Measurements from ENCODE around the gene NBPF6.
"Not testable (repeated sequence)": the region's sequence is repeated elsewhere in the genome, so short reads cannot be mapped to it uniquely, and the experiment has no call there.

NBPF6 gene, protein sequence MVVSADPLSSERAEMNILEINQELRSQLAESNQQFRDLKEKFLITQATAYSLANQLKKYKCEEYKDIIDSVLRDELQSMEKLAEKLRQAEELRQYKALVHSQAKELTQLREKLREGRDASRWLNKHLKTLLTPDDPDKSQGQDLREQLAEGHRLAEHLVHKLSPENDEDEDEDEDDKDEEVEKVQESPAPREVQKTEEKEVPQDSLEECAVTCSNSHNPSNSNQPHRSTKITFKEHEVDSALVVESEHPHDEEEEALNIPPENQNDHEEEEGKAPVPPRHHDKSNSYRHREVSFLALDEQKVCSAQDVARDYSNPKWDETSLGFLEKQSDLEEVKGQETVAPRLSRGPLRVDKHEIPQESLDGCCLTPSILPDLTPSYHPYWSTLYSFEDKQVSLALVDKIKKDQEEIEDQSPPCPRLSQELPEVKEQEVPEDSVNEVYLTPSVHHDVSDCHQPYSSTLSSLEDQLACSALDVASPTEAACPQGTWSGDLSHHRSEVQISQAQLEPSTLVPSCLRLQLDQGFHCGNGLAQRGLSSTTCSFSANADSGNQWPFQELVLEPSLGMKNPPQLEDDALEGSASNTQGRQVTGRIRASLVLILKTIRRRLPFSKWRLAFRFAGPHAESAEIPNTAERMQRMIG
- total RNA-seq: 0 to 0.15 (median 0) reads per million in 4 donors

GRCh38 chr1:108450043-108450442 lies at the start of gene NBPF6:
Gene NBPF6, plus strand, starts transcription at chr1:108450343. Its CDS starts 259 bp downstream, at chr1:108450602.
- DNase-seq: not testable (repeated sequence)

- DNase-seq: not testable (repeated sequence)
Observed at GRCh38 chr1:108411098-108411833, 38.9 kb upstream of the NBPF6 start.

GRCh38 chr1:108420129-108420528 lies 30.0 kb upstream of the NBPF6 start:
- DNase-seq: not testable (repeated sequence)

DNA sequence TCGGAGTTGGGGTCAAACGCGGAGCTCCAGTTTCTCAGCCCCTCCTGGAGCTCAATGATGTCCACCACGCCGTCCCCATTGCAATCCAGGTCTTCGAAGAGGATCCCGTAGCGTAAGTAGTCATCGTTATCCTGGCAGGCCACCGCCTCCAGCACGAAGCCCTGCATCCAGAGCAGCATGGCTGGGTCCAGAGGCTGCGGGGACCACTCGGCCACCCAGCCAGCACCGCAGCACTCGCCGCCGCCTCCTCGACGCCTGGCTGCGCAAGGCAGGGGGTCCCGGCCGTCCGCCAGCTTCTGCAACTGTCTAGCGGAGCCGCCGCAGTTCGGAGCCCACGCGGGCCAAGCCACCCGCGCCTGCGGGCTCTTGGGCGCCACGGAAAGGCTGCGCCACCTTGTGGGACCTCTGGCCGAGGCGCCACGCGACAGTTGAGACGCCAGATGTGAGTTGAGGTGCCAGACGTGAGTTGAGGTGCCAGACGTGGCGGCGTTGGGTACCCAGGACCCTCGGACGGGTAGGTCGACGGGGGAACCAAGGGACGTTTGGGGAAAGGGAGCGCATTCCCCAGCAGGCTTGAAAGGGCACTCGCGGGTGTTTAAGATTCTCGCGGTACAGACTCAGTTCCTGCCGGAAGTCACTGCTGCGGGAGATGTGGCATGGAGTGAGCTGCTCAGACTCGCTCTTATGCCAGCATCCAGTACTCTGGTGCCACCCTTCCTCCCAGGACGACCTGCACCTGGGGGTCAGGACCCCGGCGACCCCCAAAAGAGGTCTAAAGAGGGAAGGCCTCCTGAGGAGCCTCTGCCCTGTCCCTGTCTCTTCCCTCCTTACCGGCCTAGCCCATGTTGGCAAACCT lies 28.9 kb upstream of the NBPF6 start:
- DNase-seq: not testable (repeated sequence)

DNA sequence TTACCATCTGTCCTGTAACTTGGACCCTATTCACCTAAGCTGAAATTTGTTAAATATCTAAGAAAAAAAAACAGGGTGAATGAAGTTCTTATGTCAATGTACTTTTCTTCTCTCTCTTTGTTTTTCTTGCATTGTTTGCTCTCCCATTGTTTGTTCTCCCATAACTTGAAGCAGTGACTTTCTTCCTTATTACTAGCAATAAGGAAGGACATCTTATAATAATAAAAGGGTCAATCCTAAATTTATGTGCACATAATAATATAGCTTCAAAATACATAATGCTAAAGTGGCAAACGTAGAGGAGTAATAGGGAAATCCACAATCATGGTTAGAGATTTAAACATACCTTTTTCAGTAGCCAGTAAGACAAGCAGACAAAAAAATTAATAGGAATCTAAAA lies 23.3 kb upstream of the NBPF6 start:
- DNase-seq: not testable (repeated sequence)

DNA sequence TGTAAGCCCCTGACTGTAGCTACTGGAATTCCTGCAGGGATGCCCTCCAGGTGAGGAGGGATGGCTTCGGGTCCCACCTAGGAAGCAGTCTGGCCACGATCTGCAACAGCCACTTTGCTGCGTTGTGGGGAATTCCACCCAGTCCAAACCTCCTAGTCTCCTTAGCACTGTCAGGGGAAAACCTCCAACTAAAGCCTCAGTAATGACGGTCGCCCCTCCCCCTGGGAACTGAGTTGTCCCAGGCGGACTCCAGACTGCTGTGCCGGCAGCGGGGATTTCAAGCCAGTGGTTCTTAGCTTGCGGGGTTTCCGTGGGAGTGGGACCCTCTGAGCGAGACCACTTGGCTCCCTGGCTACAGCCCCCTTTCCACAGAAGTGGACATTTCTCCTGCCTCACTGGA lies 18.1 kb upstream of the NBPF6 start:
- DNase-seq: not testable (repeated sequence)

DNA sequence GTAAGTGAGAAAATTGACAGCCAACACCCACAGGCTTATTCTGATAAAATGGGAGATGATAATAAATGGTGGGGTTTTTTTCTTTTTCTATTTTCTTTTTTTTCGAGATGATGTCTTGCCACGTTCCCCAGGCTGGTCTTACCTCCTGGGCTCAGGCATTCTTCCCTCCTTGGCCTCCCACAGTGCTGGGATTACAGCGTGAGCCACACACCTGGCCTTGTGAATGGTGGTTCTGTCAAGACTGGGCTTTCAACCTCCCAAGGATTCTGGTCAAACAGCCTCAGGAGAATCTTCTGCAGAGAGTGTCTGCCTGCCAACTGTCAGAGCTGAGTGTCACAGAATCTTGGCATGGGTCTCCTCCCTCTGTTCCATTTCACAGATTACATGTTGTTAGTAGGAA lies 16.7 kb upstream of the NBPF6 start:
- not testable (repeated sequence) for DNase-seq

GRCh38 chr1:108438536-108438935 lies 11.6 kb upstream of the NBPF6 start:
- DNase-seq: not testable (repeated sequence)

DNA sequence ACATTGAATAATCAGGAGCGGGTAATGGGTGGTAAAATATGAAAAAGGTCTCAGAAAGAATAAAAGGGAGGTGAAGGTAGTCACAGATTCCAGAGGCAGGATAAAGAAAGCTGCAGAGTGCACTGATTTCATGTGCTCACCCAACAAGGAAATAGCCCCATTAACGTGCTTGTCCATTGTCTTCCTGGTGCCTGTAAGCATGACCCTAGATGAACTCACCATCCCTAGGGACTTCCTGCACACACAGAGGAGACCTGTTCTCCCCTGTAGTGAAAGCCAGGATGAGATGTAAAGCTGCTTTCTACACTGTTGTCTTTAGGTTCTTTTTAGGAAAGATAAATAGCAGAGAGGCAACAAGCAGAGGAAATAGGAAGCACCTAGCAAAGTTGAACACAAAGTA lies 4.4 kb downstream of the NBPF6 start:
- not testable (repeated sequence) for DNase-seq

GRCh38 chr1:108458661-108459060 lies 8.5 kb downstream of the NBPF6 start:
- not testable (repeated sequence) for DNase-seq

DNA sequence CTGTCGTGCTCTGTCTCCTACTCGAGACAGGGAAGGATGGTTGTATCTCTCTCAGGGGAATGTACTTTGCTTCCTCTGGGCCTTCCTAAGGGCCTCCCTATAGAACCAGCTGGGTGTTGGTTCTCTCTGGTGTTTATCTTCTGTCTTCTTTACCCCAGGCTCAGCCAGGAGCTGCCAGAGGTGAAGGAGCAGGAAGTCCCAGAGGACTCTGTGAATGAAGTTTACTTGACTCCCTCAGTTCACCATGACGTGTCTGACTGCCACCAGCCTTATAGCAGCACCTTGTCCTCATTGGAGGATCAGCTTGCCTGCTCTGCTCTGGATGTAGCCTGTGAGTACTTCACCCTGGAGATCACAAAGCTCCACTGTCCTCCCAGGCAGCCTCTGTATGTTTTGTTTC lies 11.6 kb downstream of the NBPF6 start:
- not testable (repeated sequence) for DNase-seq

DNA sequence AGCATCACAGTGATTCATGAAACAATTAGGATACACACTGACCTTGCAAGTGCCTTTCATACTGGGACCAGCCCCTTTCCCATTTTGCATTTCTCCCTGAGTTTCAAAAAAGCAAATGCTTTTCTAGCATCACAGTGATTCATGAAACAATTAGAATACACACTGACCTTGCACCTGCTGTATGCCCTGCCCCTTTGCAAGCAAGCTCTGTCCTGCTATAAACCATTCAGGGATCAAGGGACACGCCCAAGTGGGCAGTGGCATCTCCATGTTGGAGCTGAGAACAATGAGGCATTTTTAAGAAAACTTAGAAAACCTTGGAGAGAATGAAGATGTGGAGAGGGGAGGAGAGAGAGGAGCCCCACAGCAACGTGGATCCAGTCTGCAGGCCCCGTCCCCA lies 13.8 kb downstream of the NBPF6 start:
- not testable (repeated sequence) for DNase-seq

GRCh38 chr1:108466166-108466565 lies 16.0 kb downstream of the NBPF6 start:
- not testable (repeated sequence) for DNase-seq

DNA sequence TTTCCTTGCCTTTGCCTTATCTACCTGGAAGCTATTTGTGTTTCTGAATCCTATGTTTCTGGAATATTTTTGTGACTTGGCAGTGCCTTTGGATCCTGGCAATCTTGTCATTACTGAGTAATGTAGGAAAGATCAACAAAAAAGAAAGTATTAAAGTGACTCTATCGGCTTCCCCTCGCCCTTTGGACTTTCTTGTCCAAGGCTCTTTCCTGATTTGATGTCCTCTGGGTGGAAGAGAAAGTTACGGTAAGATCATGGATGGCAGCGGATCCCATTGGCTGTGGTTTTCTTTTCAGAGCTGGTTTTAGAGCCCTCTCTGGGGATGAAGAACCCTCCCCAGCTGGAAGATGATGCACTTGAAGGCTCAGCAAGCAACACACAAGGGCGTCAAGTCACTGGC lies 17.0 kb downstream of the NBPF6 start:
- not testable (repeated sequence) for DNase-seq

- DNase-seq: not testable (repeated sequence)
Observed at GRCh38 chr1:108470750-108471149, 20.6 kb downstream of the NBPF6 start.

- DNase-seq: not testable (repeated sequence)
Observed at GRCh38 chr1:108474516-108474915, 24.4 kb downstream of the NBPF6 start.

DNA sequence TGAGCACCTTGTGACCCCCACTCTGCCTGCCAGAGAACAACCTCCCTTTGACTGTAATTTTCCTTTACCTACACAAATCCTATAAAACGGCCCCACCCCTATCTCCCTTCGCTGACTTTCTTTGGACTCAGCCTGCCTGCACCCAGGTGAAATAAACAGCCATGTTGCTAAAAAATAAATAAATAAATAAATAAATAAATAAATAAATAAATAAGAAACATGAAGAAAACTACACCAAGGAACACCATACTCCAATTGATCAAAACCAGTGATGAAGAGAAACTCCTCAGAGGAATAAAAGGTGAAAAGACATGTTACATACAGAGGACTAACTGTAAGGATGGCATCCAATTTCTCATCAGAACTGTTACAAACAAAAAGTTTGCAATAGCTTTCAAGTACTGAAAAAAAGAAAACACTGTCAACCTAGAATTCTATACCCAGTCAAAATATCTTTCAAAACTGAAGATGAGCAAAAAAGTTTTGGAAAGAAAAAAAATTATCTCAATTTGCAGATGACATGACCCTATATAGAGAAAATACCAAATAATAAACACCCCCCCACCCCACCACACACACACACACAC lies 28.4 kb downstream of the NBPF6 start:
- DNase-seq: no peak

GRCh38 chr1:108482708-108483107 lies 32.6 kb downstream of the NBPF6 start:
- no peak for DNase-seq

GRCh38 chr1:108485990-108486389 lies 35.8 kb downstream of the NBPF6 start:
- DNase-seq: not testable (repeated sequence)

DNA sequence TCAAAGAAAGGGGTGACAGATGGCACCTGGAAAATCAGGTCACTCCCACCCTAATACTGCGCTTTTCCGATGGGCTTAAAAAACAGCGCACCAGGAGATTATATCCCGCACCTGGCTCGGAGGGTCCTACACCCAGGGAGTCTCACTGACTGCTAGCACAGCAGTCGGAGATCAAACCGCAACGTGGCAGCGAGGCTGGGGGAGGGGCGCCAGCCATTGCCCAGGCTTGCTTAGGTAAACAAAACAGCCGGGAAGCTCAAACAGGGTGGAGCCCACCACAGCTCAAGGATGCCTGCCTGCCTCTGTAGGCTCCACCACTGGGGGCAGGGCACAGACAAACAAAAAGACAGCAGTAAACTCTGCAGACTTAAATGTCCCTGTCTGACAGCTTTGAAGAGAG lies 36.6 kb downstream of the NBPF6 start:
- DNase-seq: not testable (repeated sequence)

- DNase-seq: not testable (repeated sequence)
Observed at GRCh38 chr1:108495008-108495407, 44.9 kb downstream of the NBPF6 start.

- DNase-seq: not testable (repeated sequence)
Observed at GRCh38 chr1:108496856-108497255, 46.7 kb downstream of the NBPF6 start.
